ENCODE measurements around the gene SHISA5. TPM values are rescaled to one million over a fixed set of nuclear protein-coding genes. Genes with fewer than 3 reads are reported as not detected.
"Not testable (repeated sequence)": the region's sequence is repeated elsewhere in the genome, so short reads cannot be mapped to it uniquely, and the experiment has no call there.

The SHISA5 gene
- total RNA-seq, 1 experiment from 2014 or later = 192 TPM

DNA sequence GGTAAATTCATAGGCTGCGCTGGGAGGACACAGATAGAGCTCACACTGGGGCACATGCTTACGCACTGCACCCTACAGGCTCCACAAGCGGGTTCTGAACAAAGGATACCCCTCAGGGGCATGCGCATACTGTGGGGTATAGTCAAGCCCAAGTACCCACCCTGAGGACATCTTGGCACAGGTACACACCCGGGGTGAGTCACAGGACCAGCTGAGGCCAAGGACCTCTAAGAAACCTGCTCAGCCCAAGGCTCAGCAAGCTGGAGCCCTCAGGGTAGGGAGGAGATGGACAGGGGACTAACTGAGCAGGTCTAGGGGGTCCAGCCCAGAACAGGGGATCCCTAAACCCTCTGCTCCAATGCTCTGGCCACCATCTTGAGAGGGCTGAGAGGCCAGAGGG lies 3.3 kb downstream of the SHISA5 start:
- Mint-ChIP-seq H3K27me3 (ENCODE audit: unreplicated experiment) (no peaks in the 10 kb centered on the region), H3K9me3 (ENCODE audit: low read depth, unreplicated experiment) (peaks cover 2% of the 10 kb centered on the region), H3K27ac (ENCODE audit: unreplicated experiment) (no peak overlapping the region), H3K4me1 (ENCODE audit: low read depth, unreplicated experiment) (no peaks in the 10 kb centered on the region), H3K36me3 (ENCODE audit: insufficient read depth, unreplicated experiment) (peaks cover 19% of the 10 kb centered on the region), H3K4me3 (ENCODE audit: low read depth, unreplicated experiment) (no peak overlapping the region)
- CTCF ChIA-PET = interaction anchor here (0.6 to 1.4 kb wide), 3 partner anchors 13 to 65 kb away, joined by 4 read pairs; no protein-coding TSS in a partner anchor
- TF ChIP-seq, protein P1, sequence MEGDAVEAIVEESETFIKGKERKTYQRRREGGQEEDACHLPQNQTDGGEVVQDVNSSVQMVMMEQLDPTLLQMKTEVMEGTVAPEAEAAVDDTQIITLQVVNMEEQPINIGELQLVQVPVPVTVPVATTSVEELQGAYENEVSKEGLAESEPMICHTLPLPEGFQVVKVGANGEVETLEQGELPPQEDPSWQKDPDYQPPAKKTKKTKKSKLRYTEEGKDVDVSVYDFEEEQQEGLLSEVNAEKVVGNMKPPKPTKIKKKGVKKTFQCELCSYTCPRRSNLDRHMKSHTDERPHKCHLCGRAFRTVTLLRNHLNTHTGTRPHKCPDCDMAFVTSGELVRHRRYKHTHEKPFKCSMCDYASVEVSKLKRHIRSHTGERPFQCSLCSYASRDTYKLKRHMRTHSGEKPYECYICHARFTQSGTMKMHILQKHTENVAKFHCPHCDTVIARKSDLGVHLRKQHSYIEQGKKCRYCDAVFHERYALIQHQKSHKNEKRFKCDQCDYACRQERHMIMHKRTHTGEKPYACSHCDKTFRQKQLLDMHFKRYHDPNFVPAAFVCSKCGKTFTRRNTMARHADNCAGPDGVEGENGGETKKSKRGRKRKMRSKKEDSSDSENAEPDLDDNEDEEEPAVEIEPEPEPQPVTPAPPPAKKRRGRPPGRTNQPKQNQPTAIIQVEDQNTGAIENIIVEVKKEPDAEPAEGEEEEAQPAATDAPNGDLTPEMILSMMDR (IDR thresholded peaks at IDR 0.05; ENCODE audit: unreplicated experiment) = no peak
- DNase-seq = no peak
- intact Hi-C loops (cut with micrococcal nuclease; ENCODE audit: unreplicated experiment) = no loop called here
- BruUV-seq (replicated peaks) = no TSS peak

GRCh38 chr3:48493203-48493501 lies 10.8 kb downstream of the SHISA5 start:
- H3K36me3 Mint-ChIP-seq (ENCODE audit: insufficient read depth, unreplicated experiment) = peaks cover 2% of the 10 kb centered on the region
- BruUV-seq (replicated peaks) = no TSS peak
- H3K4me1 Mint-ChIP-seq (ENCODE audit: low read depth, unreplicated experiment) = no peaks in the 10 kb centered on the region
- H3K27ac Mint-ChIP-seq (ENCODE audit: unreplicated experiment) = no peak overlapping the region
- TF ChIP-seq, protein P1 (IDR thresholded peaks at IDR 0.05; ENCODE audit: unreplicated experiment) = no peak
- DNase-seq = no peak
- H3K27me3 Mint-ChIP-seq (ENCODE audit: unreplicated experiment) = no peaks in the 10 kb centered on the region
- no peaks in the 10 kb centered on the region for H3K9me3 Mint-ChIP-seq (ENCODE audit: low read depth, unreplicated experiment)
- intact Hi-C loops (cut with micrococcal nuclease; ENCODE audit: unreplicated experiment) = no loop called here
- CTCF ChIA-PET = no interaction called here
- no peak overlapping the region for H3K4me3 Mint-ChIP-seq (ENCODE audit: low read depth, unreplicated experiment)

GRCh38 chr3:48492461-48493202 lies 11.3 kb downstream of the SHISA5 start:
- peaks cover 5% of the 10 kb centered on the region for H3K36me3 Mint-ChIP-seq (ENCODE audit: insufficient read depth, unreplicated experiment)
- TF ChIP-seq, protein P1 (IDR thresholded peaks at IDR 0.05; ENCODE audit: unreplicated experiment) = no peak
- no peak overlapping the region for H3K27ac Mint-ChIP-seq (ENCODE audit: unreplicated experiment)
- H3K27me3 Mint-ChIP-seq (ENCODE audit: unreplicated experiment) = no peaks in the 10 kb centered on the region
- no peak overlapping the region for H3K4me3 Mint-ChIP-seq (ENCODE audit: low read depth, unreplicated experiment)
- CTCF ChIA-PET = interaction anchor here (0.6 kb wide), 1 partner anchor 536 kb away, joined by 3 read pairs; no protein-coding TSS in a partner anchor
- no peaks in the 10 kb centered on the region for H3K4me1 Mint-ChIP-seq (ENCODE audit: low read depth, unreplicated experiment)
- no peak for DNase-seq
- no TSS peak for BruUV-seq (replicated peaks)
- intact Hi-C loops (cut with micrococcal nuclease; ENCODE audit: unreplicated experiment) = no loop called here
- H3K9me3 Mint-ChIP-seq (ENCODE audit: low read depth, unreplicated experiment) = no peaks in the 10 kb centered on the region

DNA sequence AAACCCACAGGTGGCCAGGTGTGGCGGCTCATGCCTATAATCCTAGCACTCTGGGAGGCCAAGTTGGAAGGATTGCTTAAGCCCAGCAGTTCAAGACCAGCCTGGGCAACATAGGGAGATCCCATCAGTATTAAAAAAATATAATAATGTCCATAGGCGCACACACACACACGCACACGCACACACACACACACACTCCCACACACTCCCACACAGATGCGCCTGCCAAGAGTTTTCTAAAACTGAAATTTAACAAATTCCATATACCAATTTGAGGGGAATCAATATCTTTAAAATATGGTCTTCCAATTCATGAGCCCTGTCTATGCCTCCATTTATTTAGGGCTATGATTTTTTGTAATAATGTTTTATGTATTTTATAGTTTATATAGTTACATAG lies 17.0 kb downstream of the SHISA5 start:
- no TSS peak for BruUV-seq (replicated peaks)
- Mint-ChIP-seq H3K4me1 (ENCODE audit: low read depth, unreplicated experiment) (no peaks in the 10 kb centered on the region), H3K36me3 (ENCODE audit: insufficient read depth, unreplicated experiment) (peaks cover 5% of the 10 kb centered on the region), H3K27ac (ENCODE audit: unreplicated experiment) (no peak overlapping the region), H3K9me3 (ENCODE audit: low read depth, unreplicated experiment) (no peaks in the 10 kb centered on the region), H3K27me3 (ENCODE audit: unreplicated experiment) (no peaks in the 10 kb centered on the region), H3K4me3 (ENCODE audit: low read depth, unreplicated experiment) (no peak overlapping the region)
- intact Hi-C loops (cut with micrococcal nuclease; ENCODE audit: unreplicated experiment) = no loop called here
- CTCF ChIA-PET = no interaction called here
- TF ChIP-seq, protein P1 (IDR thresholded peaks at IDR 0.05; ENCODE audit: unreplicated experiment) = no peak
- no peak for DNase-seq

- DNase-seq; H3K4me3 Mint-ChIP-seq (ENCODE audit: low read depth, unreplicated experiment); CTCF ChIA-PET; BruUV-seq (replicated peaks); intact Hi-C loops (cut with micrococcal nuclease; ENCODE audit: unreplicated experiment); H3K4me1 Mint-ChIP-seq (ENCODE audit: low read depth, unreplicated experiment); H3K36me3 Mint-ChIP-seq (ENCODE audit: insufficient read depth, unreplicated experiment); H3K27ac Mint-ChIP-seq (ENCODE audit: unreplicated experiment); H3K9me3 Mint-ChIP-seq (ENCODE audit: low read depth, unreplicated experiment); H3K27me3 Mint-ChIP-seq (ENCODE audit: unreplicated experiment): not testable (repeated sequence)
These were observed 21.2 kb downstream of the SHISA5 start for GRCh38 chr3:48482822-48483221.

DNA sequence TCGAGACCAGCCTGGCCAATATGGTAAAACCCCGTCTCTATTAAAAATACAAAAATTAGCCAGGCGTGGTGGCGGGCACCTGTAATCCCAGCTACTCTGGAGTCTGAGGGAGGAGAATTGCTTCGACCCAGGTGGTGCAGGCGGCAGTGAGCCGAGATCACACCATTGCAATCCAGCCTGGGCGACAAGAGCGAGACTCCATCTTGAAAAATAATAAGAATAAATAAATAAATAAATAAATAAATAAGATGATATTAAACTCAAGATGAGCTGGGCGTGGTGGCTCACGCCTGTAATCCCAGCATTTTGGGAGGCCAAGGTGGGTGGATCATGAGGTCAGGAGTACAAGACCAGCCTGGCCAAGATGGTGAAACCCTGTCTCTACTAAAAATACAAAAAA lies 23.1 kb downstream of the SHISA5 start:
- intact Hi-C loops (cut with micrococcal nuclease; ENCODE audit: unreplicated experiment); H3K9me3 Mint-ChIP-seq (ENCODE audit: low read depth, unreplicated experiment); CTCF ChIA-PET; H3K4me3 Mint-ChIP-seq (ENCODE audit: low read depth, unreplicated experiment); BruUV-seq (replicated peaks); H3K27ac Mint-ChIP-seq (ENCODE audit: unreplicated experiment); H3K36me3 Mint-ChIP-seq (ENCODE audit: insufficient read depth, unreplicated experiment); H3K4me1 Mint-ChIP-seq (ENCODE audit: low read depth, unreplicated experiment); DNase-seq; H3K27me3 Mint-ChIP-seq (ENCODE audit: unreplicated experiment): not testable (repeated sequence)
